ENCODE data around the gene PCDH9. TPM values are rescaled to one million over a fixed set of nuclear protein-coding genes. Genes with fewer than 3 reads are reported as not detected.

The PCDH9 gene
- total RNA-seq, 1 donor from 2014 or later, result 0.75 TPM

- TF ChIP-seq CTCF (IDR thresholded peaks at IDR 0.05; ENCODE audit: insufficient read depth, low read length, poor library complexity, severe bottlenecking), result no peak
- no peak for DNase-seq (ENCODE audit: low read depth)
- Histone ChIP-seq H3K36me3 (ENCODE audit: control insufficient read depth, insufficient read depth, low read length) (no peaks in the 10 kb centered on the region), H3K27me3 (ENCODE audit: control insufficient read depth, insufficient read depth, low read length) (no peaks in the 10 kb centered on the region), H3K4me3 (ENCODE audit: low read depth, low read length) (no peak overlapping the region)
Observed at GRCh38 chr13:67151652-67152051, 78.5 kb downstream of the PCDH9 start.

- H3K27me3 ChIP-seq (ENCODE audit: control insufficient read depth, insufficient read depth, low read length), result no peaks in the 10 kb centered on the region
- no peak for TF ChIP-seq CTCF (IDR thresholded peaks at IDR 0.05; ENCODE audit: insufficient read depth, low read length, poor library complexity, severe bottlenecking)
- no peak for DNase-seq (ENCODE audit: low read depth)
- H3K4me3 ChIP-seq (ENCODE audit: low read depth, low read length), result no peak overlapping the region
- no peaks in the 10 kb centered on the region for H3K36me3 ChIP-seq (ENCODE audit: control insufficient read depth, insufficient read depth, low read length)
Observed at GRCh38 chr13:67150608-67151007, 79.5 kb downstream of the PCDH9 start.

- TF ChIP-seq CTCF (IDR thresholded peaks at IDR 0.05; ENCODE audit: insufficient read depth, low read length, poor library complexity, severe bottlenecking), result no peak
- Histone ChIP-seq H3K4me3 (ENCODE audit: low read depth, low read length) (no peak overlapping the region), H3K36me3 (ENCODE audit: control insufficient read depth, insufficient read depth, low read length) (no peaks in the 10 kb centered on the region), H3K27me3 (ENCODE audit: control insufficient read depth, insufficient read depth, low read length) (no peaks in the 10 kb centered on the region)
- DNase-seq (ENCODE audit: low read depth), result peak; percentile 16
Observed at GRCh38 chr13:67148161-67148571, 82.0 kb downstream of the PCDH9 start.

- no peaks in the 10 kb centered on the region for H3K36me3 ChIP-seq (ENCODE audit: control insufficient read depth, insufficient read depth, low read length)
- no peak for TF ChIP-seq CTCF (IDR thresholded peaks at IDR 0.05; ENCODE audit: insufficient read depth, low read length, poor library complexity, severe bottlenecking)
- H3K27me3 ChIP-seq (ENCODE audit: control insufficient read depth, insufficient read depth, low read length), result no peaks in the 10 kb centered on the region
- peak; percentile 9 for DNase-seq (ENCODE audit: low read depth)
- H3K4me3 ChIP-seq (ENCODE audit: low read depth, low read length), result no peak overlapping the region
Observed at GRCh38 chr13:67147342-67148133, 82.6 kb downstream of the PCDH9 start.

- TF ChIP-seq CTCF (IDR thresholded peaks at IDR 0.05; ENCODE audit: insufficient read depth, low read length, poor library complexity, severe bottlenecking), result no peak
- H3K36me3 ChIP-seq (ENCODE audit: control insufficient read depth, insufficient read depth, low read length), result no peaks in the 10 kb centered on the region
- no peak for DNase-seq (ENCODE audit: low read depth)
- H3K27me3 ChIP-seq (ENCODE audit: control insufficient read depth, insufficient read depth, low read length), result no peaks in the 10 kb centered on the region
- no peak overlapping the region for H3K4me3 ChIP-seq (ENCODE audit: low read depth, low read length)
Observed at GRCh38 chr13:67146523-67147130, 83.5 kb downstream of the PCDH9 start.

Data from kidney epithelial cell (primary cell).